H1 (cell line): Measurements from ENCODE around the gene SPHKAP. TPM values are rescaled to one million over a fixed set of nuclear protein-coding genes. Genes with fewer than 3 reads are reported as not detected.

ENCODE experiments used
- CTCF ChIA-PET: fragments of 300-600 bp; sonication (Branson Sonifier 250); formaldehyde crosslinking; loops from one replicate; lab custom pipeline; 2021; ENCODE audit not compliant: partially characterized antibody; lab: Charles Lee
- POLR2A ChIA-PET: fragments of 300-600 bp; sonication (Branson Sonifier 250); formaldehyde crosslinking; loops from one replicate; lab custom pipeline; 2021; ENCODE audit warnings: inconsistent platforms; ENCODE audit not compliant: partially characterized antibody; lab: Charles Lee
- DNase-seq, 2 experiments: peaks; one replicate each; pipeline versions ENCODE4 v3.0.0 to v3.0.0-alpha.2; 2010 to 2022; ENCODE audit warnings: low spot score in 2 of 2, low read depth in 1 of 2, mixed read lengths in 1 of 2
- FAIRE-seq: peaks from 2 replicates; lab custom pipeline; 2011; peaks lifted over from hg19 to GRCh38; lab: Jason Lieb, UNC
- H2AFZ ChIP-seq: 2 replicates; pipeline ENCODE4 v1.8.1; 2012; ENCODE audit warnings: low read length, inconsistent platforms
- H2AK5ac ChIP-seq: 2 replicates; pipeline ENCODE4 v1.6.1; 2013; ENCODE audit warnings: low read depth, low read length
- H2BK120ac ChIP-seq: replicated peaks from 2 replicates; pipeline ENCODE3; 2013; ENCODE audit warnings: low read depth, low read length, inconsistent platforms
- H2BK12ac ChIP-seq: 2 replicates; pipeline ENCODE4 v1.6.1; 2013; ENCODE audit warnings: low read depth, low read length
- H2BK15ac ChIP-seq: 2 replicates; pipeline ENCODE4 v1.6.1; 2013; ENCODE audit warnings: low read length
- H2BK20ac ChIP-seq: 2 replicates; pipeline ENCODE4 v1.6.1; 2013; ENCODE audit warnings: low read length
- H2BK5ac ChIP-seq: 2 replicates; pipeline ENCODE4 v1.6.1; 2013; ENCODE audit warnings: low read depth, low read length
- H3K14ac ChIP-seq: 2 replicates; pipeline ENCODE4 v1.6.1; 2013; ENCODE audit warnings: inconsistent platforms; ENCODE audit not compliant: insufficient read length
- H3K18ac ChIP-seq: 2 replicates; pipeline ENCODE4 v1.6.1; 2013; ENCODE audit warnings: low read length; ENCODE audit errors: extremely low read depth
- H3K23ac ChIP-seq: 2 replicates; pipeline ENCODE4 v1.6.1; 2013; ENCODE audit warnings: inconsistent platforms; ENCODE audit not compliant: insufficient read length
- H3K23me2 ChIP-seq: 2 replicates; pipeline ENCODE4 v1.6.1; 2013; ENCODE audit warnings: low read depth, low read length
- H3K27ac ChIP-seq: 2 replicates; pipeline ENCODE4 v1.6.1; 2011; ENCODE audit warnings: low read depth, low read length, inconsistent platforms
- H3K27me3 ChIP-seq, 4 experiments: replicated peaks in 1 of 4; 1 replicate in 1 of 4; 2 replicates in 3 of 4; pipeline versions ENCODE4 v1.6.1 to v1.8.1; 2011 to 2013; ENCODE audit warnings: low read length in 3 of 4, mild to moderate bottlenecking in 3 of 4, inconsistent platforms in 2 of 4, mixed read lengths in 2 of 4, moderate library complexity in 1 of 4; ENCODE audit not compliant: control insufficient read depth in 3 of 4, insufficient read depth in 3 of 4; ENCODE audit errors: extremely low read depth in 1 of 4
- H3K36me3 ChIP-seq, 4 experiments: 2 replicates each; pipeline versions ENCODE4 v1.6.1 to v1.8.1; 2011 to 2013; ENCODE audit warnings: mild to moderate bottlenecking in 4 of 4, low read length in 3 of 4, moderate library complexity in 2 of 4, control low read depth in 1 of 4, inconsistent platforms in 1 of 4; ENCODE audit not compliant: insufficient read depth in 4 of 4, control insufficient read depth in 2 of 4
- H3K4ac ChIP-seq: replicated peaks from 2 replicates; pipeline ENCODE3; 2013; ENCODE audit warnings: low read length, low read depth, mixed read lengths, inconsistent platforms; ENCODE audit not compliant: insufficient read length
- H3K4me1 ChIP-seq, 4 experiments: replicated peaks in 1 of 4; 1 replicate in 1 of 4; 2 replicates in 3 of 4; pipeline versions ENCODE4 v1.6.1 to v1.8.1; 2011 to 2013; ENCODE audit warnings: low read length in 3 of 4, inconsistent platforms in 2 of 4, mixed read lengths in 1 of 4; ENCODE audit not compliant: insufficient read depth in 4 of 4, control insufficient read depth in 3 of 4
- H3K4me2 ChIP-seq, 2 experiments: 2 replicates each; pipeline versions ENCODE4 v1.6.1 to v1.8.1; 2011 to 2013; ENCODE audit warnings: low read depth in 2 of 2, low read length in 2 of 2, control low read depth in 1 of 2, inconsistent platforms in 1 of 2, mild to moderate bottlenecking in 1 of 2; ENCODE audit not compliant: insufficient read depth in 1 of 2
- H3K4me3 ChIP-seq, 4 experiments: fragments of 200-600, 300-600 bp in 1 of 4; sonication (generic), shearing (Covaris generic), sonication (Bioruptor Twin) in 1 of 4; 2 replicates each; pipeline versions ENCODE4 v1.5.1 to v1.8.1; 2011 to 2016; ENCODE audit warnings: low read length in 4 of 4, low read depth in 3 of 4, control low read depth in 2 of 4, inconsistent platforms in 2 of 4, mild to moderate bottlenecking in 2 of 4, mixed read lengths in 1 of 4, moderate library complexity in 1 of 4; ENCODE audit not compliant: insufficient read depth in 2 of 4; ENCODE audit errors: extremely low read depth in 1 of 4
- H3K56ac ChIP-seq: replicated peaks from 2 replicates; pipeline ENCODE3; 2013; ENCODE audit warnings: low read depth, mild to moderate bottlenecking, mixed read lengths, low read length, inconsistent platforms; ENCODE audit not compliant: insufficient read length
- H3K79me1 ChIP-seq: 2 replicates; pipeline ENCODE4 v1.6.1; 2013; ENCODE audit warnings: low read depth, low read length, control low read depth
- H3K79me2 ChIP-seq, 2 experiments: 2 replicates each; pipeline versions ENCODE4 v1.6.1 to v1.8.1; 2012 to 2013; ENCODE audit warnings: low read length in 2 of 2, mild to moderate bottlenecking in 2 of 2, inconsistent platforms in 1 of 2; ENCODE audit not compliant: insufficient read depth in 2 of 2, control insufficient read depth in 1 of 2
- H3K9ac ChIP-seq, 4 experiments: replicated peaks in 1 of 4; 1 replicate in 1 of 4; 2 replicates in 3 of 4; pipeline versions ENCODE4 v1.6.1 to v1.8.1; 2011 to 2013; ENCODE audit warnings: low read depth in 3 of 4, low read length in 3 of 4, control low read depth in 2 of 4, mild to moderate bottlenecking in 2 of 4, moderate library complexity in 2 of 4, inconsistent platforms in 1 of 4; ENCODE audit errors: extremely low read depth in 1 of 4
- H3K9me3 ChIP-seq, 2 experiments: 2 replicates each; pipeline versions ENCODE4 v1.6.1 to v1.8.1; 2012 to 2013; ENCODE audit warnings: mild to moderate bottlenecking in 2 of 2, moderate library complexity in 2 of 2, control low read depth in 1 of 2, inconsistent platforms in 1 of 2, low read depth in 1 of 2, low read length in 1 of 2, mixed read lengths in 1 of 2; ENCODE audit not compliant: insufficient read depth in 2 of 2
- H4K20me1 ChIP-seq, 2 experiments: replicated peaks in 1 of 2; 2 replicates each; pipeline versions ENCODE3 to v1.8.1; 2011 to 2013; ENCODE audit warnings: inconsistent platforms in 2 of 2, low read length in 2 of 2, mild to moderate bottlenecking in 1 of 2; ENCODE audit not compliant: insufficient read depth in 2 of 2, control insufficient read depth in 1 of 2
- H4K5ac ChIP-seq: 2 replicates; pipeline ENCODE4 v1.6.1; 2013; ENCODE audit warnings: low read length, low read depth, mixed read lengths, inconsistent platforms; ENCODE audit not compliant: insufficient read length
- H4K8ac ChIP-seq: 2 replicates; pipeline ENCODE4 v1.8.0; 2013; ENCODE audit warnings: mild to moderate bottlenecking, moderate library complexity, low read length, inconsistent platforms; ENCODE audit not compliant: insufficient read depth; ENCODE audit errors: extremely low read depth
- H4K91ac ChIP-seq: replicated peaks from 2 replicates; pipeline ENCODE3; 2013; ENCODE audit warnings: low read length, mixed read lengths, inconsistent platforms; ENCODE audit not compliant: insufficient read length
- CREB1 ChIP-seq: IDR thresholded peaks from 2 replicates; pipeline ENCODE4 v1.6.1; 2012; ENCODE audit warnings: inconsistent platforms
- HDAC6 ChIP-seq: IDR thresholded peaks from one replicate; pipeline ENCODE4 v1.7.1; 2012; ENCODE audit warnings: low read depth, mild to moderate bottlenecking, inconsistent platforms, low read length, moderate library complexity
- JUN ChIP-seq: IDR thresholded peaks from 2 replicates; pipeline ENCODE4 v1.6.1; 2011; ENCODE audit warnings: low read depth, mild to moderate bottlenecking, improper control_type of control experiment, low read length
- JUND ChIP-seq: IDR thresholded peaks from 2 replicates; pipeline ENCODE4 v1.6.1; 2011; ENCODE audit warnings: mild to moderate bottlenecking, improper control_type of control experiment, low read length
- MAFK ChIP-seq: IDR thresholded peaks from 2 replicates; pipeline ENCODE4 v1.6.1; 2012; ENCODE audit warnings: low read depth, mild to moderate bottlenecking, improper control_type of control experiment, low read length
- POLR2AphosphoS5 ChIP-seq: IDR thresholded peaks from 2 replicates; pipeline ENCODE4 v1.6.1; 2011; ENCODE audit warnings: low read depth, low read length
- POU5F1 ChIP-seq: IDR thresholded peaks from 2 replicates; pipeline ENCODE4 v1.6.1; 2011; ENCODE audit warnings: low read depth, mild to moderate bottlenecking, low read length, moderate library complexity
- RNF2 ChIP-seq: fragments of 200-900, 300-1000 bp; sonication (generic); IDR thresholded peaks from 2 replicates; pipeline ENCODE4 v1.7.1; 2016; ENCODE audit warnings: borderline replicate concordance, low read depth, mild to moderate bottlenecking, antibody characterized with exemption, low read length; ENCODE audit not compliant: poor library complexity, severe bottlenecking; ENCODE audit errors: missing control alignments
- SP2 ChIP-seq: IDR thresholded peaks from 2 replicates; pipeline ENCODE4 v1.6.1; 2012; ENCODE audit warnings: mild to moderate bottlenecking, low read length, inconsistent platforms
- WGBS, 2 experiments: shearing (Covaris generic) in 1 of 2; methylation state at CpG; one replicate each; pipeline versions ENCODE4 v1.1.6 to v1.1.7; 2013 to 2015; ENCODE audit warnings: low lambda C conversion rate in 2 of 2, mixed read lengths in 2 of 2, inconsistent platforms in 1 of 2, low coverage in 1 of 2, missing lambda C conversion rate in 1 of 2; ENCODE audit not compliant: insufficient replicate concordance in 2 of 2, insufficient coverage in 1 of 2, insufficient read length in 1 of 2; ENCODE audit errors: extremely low coverage in 1 of 2, missing lambda C conversion rate in 1 of 2; 5-methylcytosine and 5-hydroxymethylcytosine counted together
- polyA plus RNA-seq, 7 experiments: library from polyadenylated mRNA; depleted of rRNA in 3 of 7; stranded (reverse) in 5 of 7; unstranded in 2 of 7; fragments of >200 nt in 5 of 7; fragments of 200-250 nt in 2 of 7; gene quantifications; 1 replicate in 5 of 7; 2 replicates in 1 of 7; 4 replicates in 1 of 7; pipeline versions ENCODE4 v1.2.1 to v1.2.3, GENCODE V29; 2011 to 2013; ENCODE audit warnings: missing spikeins in 2 of 7, mixed read lengths in 2 of 7
- total RNA-seq: library from RNA; stranded (reverse); fragmentation: NEBNext Ultra II Directional; extraction: Animal tissue kit (Norgen Biotek cat#: 25700); gene quantifications from 2 replicates; pipeline ENCODE4 v1.2.1, GENCODE V29; 2021
- TF ChIP-seq, protein P1 (sequence below): IDR thresholded peaks from 2 replicates; pipeline ENCODE4 v1.6.1; 2011; ENCODE audit warnings: low read depth, mild to moderate bottlenecking, low read length; ENCODE audit not compliant: insufficient read depth

The SPHKAP gene
- total and polyA plus RNA-seq, 2 of the 8 experiments (the other 6 are each of a cell fraction or from before 2014, with no cell fraction given): 0.02 TPM; not detected in 1

DNA sequence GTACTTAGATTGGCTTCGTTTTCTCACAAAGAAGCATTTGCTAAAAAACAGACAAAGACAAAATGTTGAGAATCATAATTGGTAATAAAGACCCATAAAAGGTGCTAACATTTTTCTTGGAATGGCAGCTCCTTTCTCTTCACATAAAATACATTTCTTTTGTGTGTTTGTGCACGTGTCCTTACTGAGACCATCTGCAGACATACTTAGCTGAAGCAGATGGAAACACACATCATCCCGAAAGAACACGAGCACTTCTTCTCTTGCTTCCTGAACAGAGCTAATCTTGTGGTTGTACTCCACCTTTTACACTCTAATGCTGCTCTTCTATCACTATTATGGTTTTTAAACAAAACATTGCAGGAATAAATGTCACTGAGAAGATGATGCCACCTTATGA is 142.5 kb downstream of the SPHKAP start:
- Histone ChIP-seq H3K4me3 (no peak overlapping the region), H3K27ac (no peak overlapping the region), H3K23me2 (no peaks in the 10 kb centered on the region), H3K56ac (no peak overlapping the region), H4K91ac (no peak overlapping the region), H2BK12ac (no peak overlapping the region), H2AFZ (no peak overlapping the region), H2BK5ac (no peak overlapping the region), H2BK15ac (no peak overlapping the region), H3K9me3 (no peaks in the 10 kb centered on the region), H3K79me2 (no peaks in the 10 kb centered on the region), H3K4me2 (no peak overlapping the region), H3K79me1 (no peaks in the 10 kb centered on the region), H3K27me3 (no peaks in the 10 kb centered on the region), H3K18ac (no peak overlapping the region), H3K9ac (no peak overlapping the region), H4K20me1 (no peaks in the 10 kb centered on the region), H4K8ac (no peak overlapping the region), H2BK120ac (no peak overlapping the region), H3K14ac (no peak overlapping the region), H2AK5ac (no peak overlapping the region), H2BK20ac (no peak overlapping the region), H4K5ac (no peak overlapping the region), H3K4ac (no peak overlapping the region), H3K4me1 (no peaks in the 10 kb centered on the region), H3K36me3 (no peaks in the 10 kb centered on the region), H3K23ac (no peak overlapping the region)
- ChIA-PET POLR2A (no interaction called here), CTCF (interaction anchor here (0.7 to 4.4 kb wide), 16 partner anchors 10 to 619 kb away, joined by 3 to 24 read pairs (median 4); no protein-coding TSS in a partner anchor)
- DNase-seq (no peak), FAIRE-seq (no peak)
- no peak for TF ChIP-seq CREB1
- no peak for TF ChIP-seq RNF2
- no peak for TF ChIP-seq POU5F1
- no peak for TF ChIP-seq SP2
- TF ChIP-seq JUN: no peak
- TF ChIP-seq HDAC6: no peak
- TF ChIP-seq, protein P1, sequence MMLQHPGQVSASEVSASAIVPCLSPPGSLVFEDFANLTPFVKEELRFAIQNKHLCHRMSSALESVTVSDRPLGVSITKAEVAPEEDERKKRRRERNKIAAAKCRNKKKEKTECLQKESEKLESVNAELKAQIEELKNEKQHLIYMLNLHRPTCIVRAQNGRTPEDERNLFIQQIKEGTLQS: no peak
- no peak for TF ChIP-seq JUND
- no peak for TF ChIP-seq MAFK
- no peak for TF ChIP-seq POLR2AphosphoS5
- WGBS, 2 experiments: 69% methylated on average over 4 of the region's 4 CpGs; no CpG with 5 or more reads in 1 of the 2 experiments
